IPS-18a (cell line): ENCODE data around the gene KLF18.

Experiments used
- H3K27ac ChIP-seq: one replicate; pipeline ENCODE4 v1.5.1; 2013; ENCODE audit warnings: low read length
- H3K27me3 ChIP-seq: one replicate; pipeline ENCODE4 v1.6.1; 2013; ENCODE audit warnings: mild to moderate bottlenecking, low read length; ENCODE audit not compliant: control insufficient read depth, insufficient read depth
- H3K36me3 ChIP-seq: one replicate; pipeline ENCODE4 v1.6.1; 2013; ENCODE audit warnings: low read depth, low read length; ENCODE audit not compliant: control insufficient read depth
- H3K4me1 ChIP-seq: one replicate; pipeline ENCODE4 v1.6.1; 2013; ENCODE audit warnings: low read depth, low read length; ENCODE audit not compliant: control insufficient read depth
- H3K4me3 ChIP-seq: one replicate; pipeline ENCODE4 v1.5.1; 2013; ENCODE audit warnings: low read length
- H3K9ac ChIP-seq: one replicate; pipeline ENCODE4 v1.6.1; 2013; ENCODE audit warnings: mild to moderate bottlenecking, low read length, moderate library complexity
- H3K9me3 ChIP-seq: one replicate; pipeline ENCODE4 v1.6.1; 2013; ENCODE audit warnings: low read depth, low read length; ENCODE audit not compliant: control insufficient read depth

The KLF18 gene

DNA sequence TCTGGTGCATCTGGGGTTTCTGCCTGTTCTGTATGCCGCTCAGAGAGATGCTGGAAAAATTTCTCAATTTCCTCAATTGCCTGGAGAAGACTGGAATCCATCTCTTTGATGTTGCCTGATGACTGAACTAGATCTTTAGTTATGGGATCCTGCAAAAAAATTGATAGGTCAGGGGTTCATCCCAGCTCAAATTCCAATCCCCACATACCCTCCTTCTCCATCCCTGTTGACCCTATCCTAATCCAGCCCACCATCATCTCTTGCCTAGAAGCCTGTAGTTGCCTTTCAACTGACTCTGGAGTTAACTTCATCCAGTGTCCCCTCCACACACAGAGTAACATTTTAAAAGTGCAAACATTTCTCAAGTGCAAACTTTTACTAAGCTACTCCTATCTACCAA is at the start of gene KLF18:
TSS of gene KLF18 (minus strand) at position 101 of the 400 bp plus-strand sequence. CDS start at position 101, 0 bp downstream.
- H3K9ac ChIP-seq = no peak within 1 kb of the TSS
- no peaks in the 10 kb centered on the region for H3K36me3 ChIP-seq
- no peak within 1 kb of the TSS for H3K4me3 ChIP-seq
- H3K27ac ChIP-seq = no peak within 1 kb of the TSS
- no peaks in the 10 kb centered on the region for H3K4me1 ChIP-seq
- H3K9me3 ChIP-seq = no peaks in the 10 kb centered on the region
- H3K27me3 ChIP-seq = no peaks in the 10 kb centered on the region

DNA sequence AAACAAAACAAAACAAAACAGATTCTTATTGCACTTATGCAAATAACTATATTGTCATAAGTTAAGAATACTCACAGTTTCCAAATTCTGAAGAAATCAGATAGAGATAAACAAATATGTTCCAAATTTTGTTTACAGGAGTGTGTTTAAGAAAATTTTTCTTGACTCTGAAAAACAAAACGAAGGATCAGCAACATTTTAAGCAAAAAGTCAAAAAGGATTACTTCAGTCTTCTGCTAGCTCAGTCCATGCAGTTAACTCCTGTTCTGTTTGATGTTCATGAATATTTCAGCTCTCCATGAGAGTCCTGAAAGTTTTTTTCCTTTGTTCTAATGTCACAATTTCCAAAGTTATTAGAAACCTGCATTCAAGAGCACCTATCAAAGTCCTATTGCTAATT is 33.2 kb upstream of the KLF18 start:
- Histone ChIP-seq H3K27ac (no peak overlapping the region), H3K4me1 (no peaks in the 10 kb centered on the region), H3K27me3 (no peaks in the 10 kb centered on the region), H3K36me3 (no peaks in the 10 kb centered on the region), H3K4me3 (no peak overlapping the region), H3K9me3 (peaks cover 18% of the 10 kb centered on the region), H3K9ac (no peak overlapping the region)

DNA sequence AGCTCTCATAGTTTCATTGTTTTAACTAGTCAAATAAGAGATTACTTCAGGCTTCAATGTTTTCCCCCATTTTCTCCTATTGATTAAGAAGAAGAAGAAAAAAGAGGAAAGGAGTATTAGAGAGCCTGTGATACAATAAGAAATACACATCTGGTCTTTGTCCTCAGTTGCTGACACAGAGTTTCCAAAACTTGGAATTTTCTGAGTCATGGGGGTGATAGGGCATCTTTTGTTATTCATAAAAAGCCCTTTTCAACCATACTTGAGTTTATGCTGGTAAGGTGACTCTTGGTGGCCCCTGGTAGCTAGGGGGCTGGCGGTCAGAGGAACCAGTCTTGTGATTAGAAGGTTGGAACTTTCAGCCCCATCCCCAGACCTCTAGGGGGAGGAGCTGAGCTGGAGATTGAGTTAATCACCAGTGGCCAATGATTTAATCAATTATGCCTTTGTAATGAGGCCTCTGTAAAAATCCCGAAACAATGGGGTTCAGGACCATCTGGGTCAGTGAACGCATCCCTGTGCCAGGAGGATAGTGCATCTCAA is 28.9 kb upstream of the KLF18 start:
- H3K4me3 ChIP-seq = no peak overlapping the region
- H3K4me1 ChIP-seq = no peaks in the 10 kb centered on the region
- H3K9me3 ChIP-seq = peaks cover 6% of the 10 kb centered on the region
- no peaks in the 10 kb centered on the region for H3K36me3 ChIP-seq
- H3K9ac ChIP-seq = no peak overlapping the region
- no peaks in the 10 kb centered on the region for H3K27me3 ChIP-seq
- H3K27ac ChIP-seq = no peak overlapping the region

DNA sequence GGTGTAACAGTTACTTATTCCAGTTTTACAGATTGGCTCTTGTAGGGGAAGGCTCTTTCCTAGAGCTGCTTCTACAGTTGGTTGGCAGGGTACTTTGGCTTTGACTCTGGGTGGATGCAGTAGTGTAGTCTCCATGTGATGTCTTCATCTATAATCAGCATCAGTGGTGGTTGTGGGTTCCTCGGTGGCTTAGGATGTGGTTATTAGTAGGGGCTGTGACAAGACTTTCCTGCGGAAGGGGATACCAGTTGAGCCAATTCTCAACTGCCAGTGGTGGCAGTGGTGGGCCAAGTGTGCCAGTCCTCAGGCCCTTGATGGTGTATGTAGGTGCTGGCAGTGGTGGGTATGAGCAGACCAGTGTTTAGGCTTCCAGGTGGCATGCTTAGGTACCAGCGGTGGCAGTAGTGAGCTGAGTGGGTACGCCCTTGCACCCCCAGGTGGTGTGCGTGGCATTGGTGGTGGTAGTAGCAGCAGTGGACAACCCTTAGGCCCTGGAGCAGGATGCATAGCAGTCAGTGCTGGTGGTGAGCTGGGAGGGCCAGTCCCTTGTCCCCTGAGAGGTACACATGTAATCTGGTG is 27.2 kb upstream of the KLF18 start:
- Histone ChIP-seq H3K27ac (no peak overlapping the region), H3K9me3 (no peaks in the 10 kb centered on the region), H3K27me3 (no peaks in the 10 kb centered on the region), H3K4me1 (no peaks in the 10 kb centered on the region), H3K36me3 (no peaks in the 10 kb centered on the region), H3K4me3 (no peak overlapping the region), H3K9ac (no peak overlapping the region)

DNA sequence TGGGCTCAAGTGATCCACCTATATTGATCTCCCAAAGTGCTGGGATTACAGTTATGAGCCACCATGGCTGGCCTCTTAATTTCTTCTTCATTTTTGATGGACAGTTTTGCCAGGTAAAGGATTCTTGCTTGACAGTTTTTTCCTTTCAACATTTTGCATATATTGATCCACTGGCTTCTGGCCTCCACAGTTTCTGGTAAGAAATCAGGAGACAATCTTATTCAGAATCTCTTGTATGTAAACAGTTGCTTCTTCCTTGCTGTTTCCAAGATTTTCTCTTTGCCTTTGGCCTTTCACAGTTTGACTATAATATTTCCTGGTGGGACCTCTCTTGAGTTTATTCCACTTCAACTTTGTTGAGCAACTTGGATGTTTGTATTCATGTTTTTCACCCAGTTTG is 20.1 kb upstream of the KLF18 start:
- Histone ChIP-seq H3K36me3 (no peaks in the 10 kb centered on the region), H3K27ac (no peak overlapping the region), H3K4me1 (no peaks in the 10 kb centered on the region), H3K4me3 (no peak overlapping the region), H3K9ac (no peak overlapping the region), H3K27me3 (no peaks in the 10 kb centered on the region), H3K9me3 (no peaks in the 10 kb centered on the region)

DNA sequence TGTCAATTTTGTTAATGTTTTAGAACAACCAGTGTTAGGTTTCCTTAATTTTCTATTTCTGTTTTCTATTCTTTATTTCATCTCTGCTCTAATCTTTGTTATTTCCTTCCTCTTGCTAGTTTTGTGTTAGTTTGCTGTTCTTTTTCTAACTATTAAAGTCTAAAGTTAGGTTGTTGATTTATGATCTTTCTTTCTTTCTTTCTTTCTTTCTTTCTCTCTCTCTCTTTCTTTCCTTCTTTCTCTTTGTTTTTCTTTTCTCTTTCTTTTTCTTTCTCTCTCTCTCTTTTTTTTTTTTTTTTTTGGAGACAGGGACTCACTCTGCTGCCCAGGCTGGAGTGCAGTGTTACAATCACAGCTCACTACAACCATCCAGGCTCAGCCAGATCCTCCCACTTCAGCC is 17.4 kb upstream of the KLF18 start:
- Histone ChIP-seq H3K4me3 (no peak overlapping the region), H3K9me3 (no peaks in the 10 kb centered on the region), H3K4me1 (peaks cover 11% of the 10 kb centered on the region), H3K27ac (no peak overlapping the region), H3K36me3 (no peaks in the 10 kb centered on the region), H3K27me3 (no peaks in the 10 kb centered on the region), H3K9ac (no peak overlapping the region)

DNA sequence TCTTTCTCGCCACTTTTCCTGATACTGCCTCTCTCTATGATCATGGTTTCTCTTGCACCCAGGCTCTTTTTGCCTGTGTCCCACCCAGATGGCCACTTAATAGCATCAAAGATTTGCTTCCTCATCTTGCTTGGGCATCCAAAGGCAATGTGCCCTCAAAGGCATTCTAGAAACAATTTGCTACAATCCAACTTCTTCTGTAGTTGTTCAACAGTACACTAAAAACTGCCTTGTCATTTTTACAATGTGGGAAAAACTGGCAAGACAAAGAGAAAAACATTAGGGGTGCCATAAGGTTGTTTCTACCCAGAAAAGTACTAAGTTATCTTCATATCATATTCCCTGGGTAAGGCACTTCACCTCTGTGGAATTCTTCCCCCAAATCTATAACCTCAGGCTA is 16.5 kb upstream of the KLF18 start:
- Histone ChIP-seq H3K9me3 (no peaks in the 10 kb centered on the region), H3K4me1 (peaks cover 13% of the 10 kb centered on the region), H3K9ac (no peak overlapping the region), H3K27ac (no peak overlapping the region), H3K36me3 (no peaks in the 10 kb centered on the region), H3K27me3 (no peaks in the 10 kb centered on the region), H3K4me3 (no peak overlapping the region)

DNA sequence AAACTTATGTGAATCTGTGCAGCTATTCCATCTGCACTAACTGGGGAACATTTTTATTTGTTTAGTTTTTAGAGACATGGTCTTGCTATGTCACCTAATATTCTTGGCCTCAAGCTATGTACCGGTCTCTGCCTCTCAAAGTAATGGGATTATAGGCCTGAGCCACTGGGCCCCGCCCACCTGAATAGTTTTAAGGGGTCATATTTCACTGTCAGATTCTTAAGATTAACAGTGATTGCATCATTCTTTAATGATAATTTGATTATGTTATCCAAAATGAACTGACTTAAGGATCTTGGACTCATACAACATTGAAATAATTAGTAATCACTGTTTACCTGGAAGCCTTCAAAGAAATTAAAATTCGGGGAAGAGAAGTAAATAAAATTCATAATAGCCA is 12.6 kb upstream of the KLF18 start:
- H3K27me3 ChIP-seq = no peaks in the 10 kb centered on the region
- no peak overlapping the region for H3K4me3 ChIP-seq
- H3K4me1 ChIP-seq = peaks cover 19% of the 10 kb centered on the region
- no peaks in the 10 kb centered on the region for H3K36me3 ChIP-seq
- H3K27ac ChIP-seq = no peak overlapping the region
- H3K9ac ChIP-seq = peak overlapping the region; percentile 45
- H3K9me3 ChIP-seq = no peaks in the 10 kb centered on the region

DNA sequence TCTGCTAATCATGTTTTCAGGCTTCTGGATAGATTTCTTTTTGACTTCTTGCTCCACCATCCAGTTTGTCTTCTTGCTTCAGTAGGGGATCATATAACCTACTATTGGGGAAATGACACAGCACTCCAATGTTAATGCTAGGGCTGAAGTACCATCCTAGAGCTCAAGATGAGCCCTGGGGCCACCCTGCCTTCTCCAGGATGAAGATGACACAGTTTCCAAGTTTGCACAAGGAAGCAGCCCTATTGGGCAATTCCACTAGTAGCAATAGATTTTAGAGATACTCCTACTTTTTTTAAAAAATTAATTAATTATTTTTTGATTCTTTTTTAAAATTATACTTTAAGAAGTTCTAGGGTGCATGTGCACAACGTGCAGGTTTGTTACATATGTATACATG is 11.3 kb upstream of the KLF18 start:
- Histone ChIP-seq H3K4me3 (no peak overlapping the region), H3K27me3 (no peaks in the 10 kb centered on the region), H3K9ac (no peak overlapping the region), H3K4me1 (peaks cover 19% of the 10 kb centered on the region), H3K27ac (no peak overlapping the region), H3K36me3 (no peaks in the 10 kb centered on the region), H3K9me3 (no peaks in the 10 kb centered on the region)

DNA sequence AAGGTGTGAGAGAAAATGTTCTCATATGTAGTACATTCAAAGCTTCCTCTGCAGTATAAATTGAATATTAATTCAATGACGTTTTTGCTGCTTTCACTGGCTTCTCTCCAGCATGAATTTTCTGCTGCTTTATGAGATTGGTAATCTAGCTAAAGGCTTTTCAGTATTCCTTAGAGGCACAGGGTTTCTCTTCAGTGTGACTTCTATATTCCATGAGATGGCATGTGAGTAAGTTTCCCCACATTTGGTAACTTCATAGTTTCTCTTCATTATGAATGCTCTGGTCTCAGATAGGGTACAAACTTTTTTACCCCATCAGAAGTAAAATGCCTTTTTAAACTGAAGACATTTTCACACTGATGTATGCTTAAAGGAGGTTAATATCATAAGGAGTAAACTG is 10.4 kb upstream of the KLF18 start:
- H3K9ac ChIP-seq = no peak overlapping the region
- H3K9me3 ChIP-seq = no peaks in the 10 kb centered on the region
- H3K4me3 ChIP-seq = no peak overlapping the region
- H3K36me3 ChIP-seq = no peaks in the 10 kb centered on the region
- H3K4me1 ChIP-seq = peaks cover 19% of the 10 kb centered on the region
- H3K27me3 ChIP-seq = no peaks in the 10 kb centered on the region
- no peak overlapping the region for H3K27ac ChIP-seq

DNA sequence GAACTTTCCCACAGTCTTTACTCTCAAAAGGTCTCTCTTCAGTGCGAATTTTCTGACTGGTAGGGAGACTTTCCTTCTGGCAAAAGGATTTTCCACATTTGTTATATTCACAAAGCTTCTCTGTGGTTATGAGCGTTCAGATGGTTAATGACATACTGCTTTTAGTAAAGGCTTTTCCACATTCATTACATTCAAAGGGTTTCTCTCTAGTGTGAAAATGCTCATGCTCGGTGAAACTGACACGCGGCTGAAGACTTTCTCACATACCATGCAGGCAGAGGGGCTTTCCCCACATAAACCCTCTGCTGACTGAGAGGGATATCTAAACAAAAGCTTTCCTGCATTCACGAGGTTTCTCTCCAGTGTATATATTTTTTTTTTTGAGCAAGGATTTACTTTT is 9.9 kb upstream of the KLF18 start:
- Histone ChIP-seq H3K27ac (no peak overlapping the region), H3K4me1 (peaks cover 19% of the 10 kb centered on the region)

DNA sequence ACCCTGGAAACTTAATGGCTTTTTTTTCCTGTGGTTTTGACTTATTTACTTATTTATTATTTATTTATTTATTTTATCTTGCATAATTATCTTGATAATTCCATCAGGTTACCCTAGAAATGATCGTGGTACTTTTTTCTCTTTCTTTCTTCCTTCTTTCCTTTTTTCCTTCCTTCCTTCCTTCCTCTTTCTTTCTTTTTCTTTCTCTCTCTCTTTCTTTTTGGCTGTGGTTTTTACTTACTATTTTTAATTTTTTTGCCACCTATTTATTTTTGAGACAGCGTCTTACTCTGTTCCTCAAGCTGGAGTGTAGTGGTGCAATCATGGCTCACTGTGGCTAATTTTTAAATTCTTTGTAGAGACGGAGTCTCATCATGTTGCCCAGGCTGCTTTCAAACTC is 6.2 kb upstream of the KLF18 start:
- H3K9me3 ChIP-seq = no peaks in the 10 kb centered on the region

More for the DNA sequence above, 9.9 kb upstream of the KLF18 start:
- H3K9me3 ChIP-seq = no peaks in the 10 kb centered on the region
- H3K4me3 ChIP-seq = no peak overlapping the region
- no peaks in the 10 kb centered on the region for H3K27me3 ChIP-seq
- no peaks in the 10 kb centered on the region for H3K36me3 ChIP-seq
- H3K9ac ChIP-seq = no peak overlapping the region

More for the DNA sequence above, 6.2 kb upstream of the KLF18 start:
- H3K4me1 ChIP-seq = peaks cover 6% of the 10 kb centered on the region
- H3K9ac ChIP-seq = no peak overlapping the region
- H3K36me3 ChIP-seq = no peaks in the 10 kb centered on the region
- no peak overlapping the region for H3K27ac ChIP-seq
- no peaks in the 10 kb centered on the region for H3K27me3 ChIP-seq
- H3K4me3 ChIP-seq = no peak overlapping the region
